Measurements from ENCODE around the gene SCN7A.
A peak's percentile ranks its signal among the peaks of the same experiment; 100 is the strongest.
"Not testable (repeated sequence)": the region's sequence is repeated elsewhere in the genome, so short reads cannot be mapped to it uniquely, and the experiment has no call there.

Gene SCN7A

DNA sequence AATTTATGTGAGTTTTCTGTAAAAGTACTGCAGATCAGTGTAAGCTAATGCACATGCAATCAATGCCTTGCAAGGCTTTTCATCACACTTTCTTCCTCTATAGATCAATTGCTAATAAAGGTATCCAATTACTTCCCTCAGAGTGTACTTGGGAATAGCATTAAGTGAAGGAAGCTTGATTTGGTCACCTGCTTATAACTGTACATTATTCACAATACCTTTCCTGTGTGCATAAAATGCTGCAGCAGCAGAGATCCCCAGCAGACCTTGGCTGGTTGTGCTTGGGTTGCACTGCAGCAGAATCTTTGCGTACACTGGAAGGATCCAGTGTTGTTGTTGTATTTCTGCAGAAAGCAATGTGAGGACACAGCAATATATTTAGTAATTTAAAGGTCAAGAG is 99.8 kb downstream of the SCN7A start:
- DNase-seq (ENCODE audit: low spot score), result no peak

DNA sequence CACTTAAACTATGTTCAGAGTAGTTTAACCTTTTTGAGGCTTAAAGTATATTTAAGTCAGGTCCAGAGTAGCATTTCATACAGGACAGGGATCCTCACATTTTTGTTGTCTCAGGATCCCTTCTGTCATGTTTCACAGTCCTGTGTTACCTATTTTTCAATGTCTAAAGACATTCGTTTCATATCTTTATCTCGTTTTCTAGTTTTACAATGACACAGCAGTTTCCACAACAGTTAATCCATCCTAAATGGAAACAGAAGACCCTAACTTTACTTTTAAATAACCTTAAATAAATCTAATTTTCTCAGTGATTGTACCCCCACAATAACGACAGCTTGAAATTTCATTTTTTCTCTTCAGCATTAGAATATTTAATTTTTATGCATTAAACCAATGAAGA is 101.0 kb downstream of the SCN7A start:
- DNase-seq (ENCODE audit: low spot score), result no peak

DNA sequence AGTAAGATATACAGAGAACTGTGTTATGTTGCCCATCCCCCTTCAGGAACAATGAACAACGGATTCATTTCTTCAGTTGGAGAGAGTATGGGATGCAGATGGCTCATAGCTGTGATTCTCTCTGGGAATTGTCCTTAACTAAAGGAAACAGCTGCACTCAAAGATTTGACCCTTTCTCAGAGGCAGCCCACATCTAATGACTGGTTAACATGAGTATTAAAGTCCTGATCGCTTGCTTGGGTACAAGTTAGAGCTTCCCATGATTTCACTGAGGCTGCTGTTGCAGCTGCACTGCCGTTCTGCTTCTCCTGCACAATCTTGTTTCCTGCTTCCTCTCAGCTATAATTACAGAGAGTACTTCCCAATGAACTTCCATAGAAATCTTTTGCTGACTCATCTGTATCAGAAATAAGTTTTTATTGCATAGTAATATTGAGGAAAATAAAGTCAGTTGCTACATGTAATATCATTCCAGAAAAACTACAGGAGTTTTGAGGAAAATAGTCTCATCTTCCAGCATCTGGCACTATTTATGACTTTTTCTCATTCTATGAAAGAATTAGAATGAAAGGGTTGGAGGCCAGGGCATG is 105.5 kb downstream of the SCN7A start:
- DNase-seq (ENCODE audit: low spot score), result no peak

DNA sequence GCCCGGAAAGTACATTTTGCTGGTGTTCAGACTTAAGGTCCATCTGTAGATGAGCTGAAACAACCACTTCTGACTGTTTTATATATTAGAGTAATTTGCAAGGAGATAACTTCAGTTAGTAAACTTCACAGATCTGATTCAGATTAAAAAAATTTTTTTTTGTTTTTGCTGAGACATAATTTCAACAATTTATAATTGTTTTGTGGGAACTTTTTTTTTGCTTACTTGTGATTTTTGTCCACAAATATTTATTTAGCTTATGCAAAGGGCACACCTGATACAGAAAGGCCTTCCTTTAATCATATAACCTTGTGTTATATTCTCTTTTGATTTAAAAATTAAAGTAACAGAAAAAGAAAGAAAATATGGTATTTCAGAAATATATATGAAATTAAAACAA is 108.7 kb downstream of the SCN7A start:
- no peak for DNase-seq (ENCODE audit: low spot score)

DNA sequence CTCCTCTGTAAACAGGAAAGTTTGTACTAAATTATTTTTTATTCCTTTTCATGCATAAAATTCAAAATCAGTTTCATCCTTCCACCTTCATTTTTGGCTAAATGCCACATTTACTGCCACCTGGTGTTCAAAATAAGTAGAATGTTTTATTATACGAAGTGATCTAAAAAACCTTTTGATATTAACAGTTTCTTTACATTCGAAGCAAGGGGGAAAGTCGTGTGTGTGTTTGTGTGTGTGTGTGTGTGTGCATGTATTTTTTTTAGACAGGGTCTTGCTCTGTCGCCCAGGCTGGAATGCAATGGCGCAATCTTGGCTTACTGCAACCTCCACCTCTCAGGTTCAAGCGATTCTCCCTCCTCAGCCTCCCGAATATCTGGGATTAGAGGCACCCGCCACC is 109.3 kb downstream of the SCN7A start:
- DNase-seq (ENCODE audit: low spot score), result peak; percentile 41

DNA sequence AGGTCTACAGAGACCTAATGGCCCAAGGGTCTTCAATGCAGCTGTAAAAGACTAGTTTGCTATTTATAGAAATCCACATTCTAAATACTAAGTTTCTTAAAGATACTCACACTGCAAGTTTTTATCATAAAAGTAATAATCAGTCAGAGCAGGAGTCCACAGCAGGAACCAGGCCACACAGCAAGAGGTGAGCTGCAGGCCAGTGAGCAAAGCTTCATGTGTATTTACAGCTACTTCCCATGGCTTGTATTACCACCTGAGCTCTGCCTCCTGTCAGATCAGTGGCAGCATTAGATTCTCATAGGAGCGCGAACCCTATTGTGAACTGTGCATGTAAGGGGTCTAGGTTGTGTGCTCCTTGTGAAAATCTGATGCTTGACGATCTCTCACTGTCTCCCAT is 111.6 kb downstream of the SCN7A start:
- no peak for DNase-seq (ENCODE audit: low spot score)

DNA sequence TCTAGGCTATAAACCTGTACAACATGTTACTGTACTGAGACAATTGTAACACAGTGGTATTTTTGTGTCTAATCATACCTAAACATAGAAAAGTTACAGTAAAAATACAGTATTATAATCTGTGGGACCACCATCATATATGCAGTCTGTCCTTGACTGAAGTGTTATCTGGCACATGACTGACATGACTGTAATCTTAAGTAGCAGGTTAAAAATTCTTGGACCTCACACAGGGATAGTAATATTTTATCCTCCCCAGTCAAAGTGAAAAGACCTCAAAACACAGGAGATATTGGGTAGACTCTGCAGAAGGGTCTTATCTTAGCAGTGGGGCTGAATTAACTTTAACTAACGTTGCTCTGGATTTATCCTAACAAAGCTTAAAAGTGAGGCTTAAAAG is 113.4 kb downstream of the SCN7A start:
- DNase-seq (ENCODE audit: low spot score), result no peak

DNA sequence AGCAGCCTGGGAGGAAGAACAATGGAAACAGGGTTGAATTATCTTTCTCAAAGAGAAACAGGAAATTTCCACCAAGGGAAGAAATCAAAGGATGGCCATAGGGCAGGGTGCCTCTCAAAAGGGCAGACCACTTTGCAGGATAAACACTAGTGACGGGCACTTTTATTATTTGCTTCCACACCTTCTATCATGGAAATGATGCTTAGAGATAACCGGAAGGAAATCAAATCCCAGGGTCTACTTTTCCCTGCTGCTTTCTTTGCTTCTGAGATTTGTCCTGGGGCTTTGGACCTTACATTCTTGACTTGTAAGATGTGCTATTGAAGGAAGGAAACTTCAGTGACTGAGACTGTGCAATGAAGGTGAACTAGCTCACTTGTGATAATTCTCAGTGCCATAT is 117.2 kb downstream of the SCN7A start:
- no peak for DNase-seq (ENCODE audit: low spot score)

DNA sequence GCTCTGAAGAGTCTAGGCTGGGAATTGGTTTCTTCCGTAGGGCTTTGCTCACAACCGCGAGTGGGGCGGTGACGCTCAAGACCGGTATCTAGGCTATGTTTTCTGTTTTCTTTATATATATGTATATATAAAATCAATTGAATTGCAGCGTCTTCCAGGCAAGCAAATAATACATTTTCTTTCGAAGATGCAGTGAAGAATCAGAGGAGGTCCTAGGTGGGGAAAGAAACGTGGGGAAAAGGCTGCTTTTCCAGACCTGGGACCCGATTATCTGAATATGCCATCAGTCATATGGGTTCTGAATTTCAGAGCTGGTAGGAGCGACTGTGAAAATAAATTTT is 117.6 kb downstream of the SCN7A start:
- DNase-seq (ENCODE audit: low spot score), result no peak

DNA sequence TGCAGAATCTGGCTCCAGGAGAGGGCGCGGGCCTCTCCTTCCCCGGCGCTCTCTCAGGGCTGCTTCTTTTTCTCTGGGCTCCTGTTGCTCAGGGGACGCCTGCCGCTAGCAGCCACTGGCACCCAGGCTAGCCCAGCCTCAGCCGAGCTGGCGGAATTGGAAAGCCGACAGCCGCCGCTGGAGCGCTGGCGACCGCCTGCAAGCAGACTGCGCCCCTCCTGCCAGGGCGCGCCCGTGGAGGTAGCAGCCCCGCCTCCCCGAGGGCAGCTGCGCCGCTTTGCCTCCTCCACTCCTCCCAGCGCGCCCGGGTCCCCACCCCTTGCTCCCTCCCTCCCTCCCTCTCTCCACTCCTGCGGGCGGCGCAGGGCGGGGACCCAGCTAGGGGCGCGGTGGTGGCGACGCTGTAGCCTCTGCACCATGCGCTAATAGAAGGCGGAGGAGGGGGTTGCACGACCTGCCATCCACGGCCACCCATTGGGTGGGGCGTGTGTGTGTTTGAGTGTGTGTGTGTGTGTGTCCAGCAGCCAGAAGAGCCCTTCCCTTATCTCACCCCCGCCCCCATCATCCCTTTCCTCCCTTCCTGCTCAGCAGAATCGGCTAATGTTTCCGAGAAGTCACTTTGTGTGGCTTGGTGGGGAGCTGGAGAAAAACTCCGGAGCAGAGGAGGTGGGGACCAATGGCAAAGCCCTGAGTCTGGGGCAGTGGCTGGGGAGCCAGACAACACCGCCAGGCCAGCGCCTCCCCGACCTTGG is 118.1 kb downstream of the SCN7A start, which contains the start of gene SCN9A:
Gene SCN9A, minus strand, starts transcription at position 209 of the 752 bp plus-strand sequence. CDS start 64,188 bp downstream, outside the sequence.
- peak; percentile 63 for DNase-seq (ENCODE audit: low spot score)

DNA sequence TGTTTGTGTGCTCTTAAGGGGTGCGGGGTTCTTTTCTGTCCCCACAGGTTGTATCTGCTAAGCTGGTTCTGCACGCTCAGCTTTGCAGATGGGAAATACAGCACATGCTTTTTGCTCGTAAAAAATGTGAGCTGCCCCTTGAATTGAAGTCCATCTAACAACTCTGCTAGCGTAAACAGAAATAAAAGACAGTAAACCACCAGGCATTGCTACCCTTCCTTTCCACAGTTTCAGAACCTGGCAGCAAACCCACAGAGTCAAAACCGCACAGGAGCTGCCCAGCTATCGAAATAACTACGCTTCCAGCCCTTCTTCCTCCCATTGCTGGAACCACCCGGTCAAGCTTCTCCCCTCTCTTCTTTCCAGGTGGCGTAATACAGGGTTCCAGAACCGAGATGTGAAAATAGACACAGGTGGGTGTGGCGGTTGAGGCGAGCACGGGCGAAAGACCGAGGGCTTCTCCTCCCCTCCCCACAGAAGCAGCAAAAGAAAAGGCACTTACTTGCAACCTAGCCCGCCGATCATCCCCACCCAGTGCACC is 118.8 kb downstream of the SCN7A start:
- no peak for DNase-seq (ENCODE audit: low spot score)

DNA sequence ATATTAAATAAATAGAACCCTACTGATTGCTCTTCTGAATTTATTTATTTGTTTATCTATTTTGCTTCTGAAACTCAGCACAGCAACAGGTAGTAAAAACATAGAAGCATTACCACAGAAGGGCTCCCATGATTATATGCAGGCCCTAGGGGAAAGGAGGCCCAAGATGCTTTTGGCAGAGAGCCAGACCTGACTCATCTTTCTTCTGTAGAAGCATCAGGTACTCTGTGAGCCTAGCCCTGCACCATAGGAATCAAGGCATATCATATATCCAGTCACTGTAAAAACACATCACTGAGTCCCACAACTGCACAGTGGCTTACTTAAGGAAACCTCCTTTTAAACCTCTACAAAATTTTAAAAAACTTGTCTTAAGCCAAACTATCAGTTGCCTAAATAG is 120.1 kb downstream of the SCN7A start:
- peak; percentile 29 for DNase-seq (ENCODE audit: low spot score)

DNA sequence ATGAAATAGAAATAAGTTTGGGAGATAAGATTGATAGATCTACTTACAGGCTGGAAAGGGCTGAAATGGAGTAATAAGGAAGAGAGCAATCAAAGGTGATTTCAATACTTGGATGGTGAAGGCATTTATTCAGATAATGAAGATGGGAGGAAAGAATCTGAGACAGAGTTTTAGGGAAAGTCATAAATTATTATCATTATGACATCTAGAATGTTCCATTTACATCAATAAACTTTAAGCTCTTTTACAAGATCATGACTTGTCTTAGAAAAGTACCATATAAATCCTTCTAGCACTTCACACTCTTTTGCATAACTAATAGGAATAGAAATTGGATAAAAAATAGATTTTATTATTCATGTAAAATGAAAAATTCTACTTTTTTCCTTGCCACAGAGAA is 120.5 kb downstream of the SCN7A start:
- no peak for DNase-seq (ENCODE audit: low spot score)

DNA sequence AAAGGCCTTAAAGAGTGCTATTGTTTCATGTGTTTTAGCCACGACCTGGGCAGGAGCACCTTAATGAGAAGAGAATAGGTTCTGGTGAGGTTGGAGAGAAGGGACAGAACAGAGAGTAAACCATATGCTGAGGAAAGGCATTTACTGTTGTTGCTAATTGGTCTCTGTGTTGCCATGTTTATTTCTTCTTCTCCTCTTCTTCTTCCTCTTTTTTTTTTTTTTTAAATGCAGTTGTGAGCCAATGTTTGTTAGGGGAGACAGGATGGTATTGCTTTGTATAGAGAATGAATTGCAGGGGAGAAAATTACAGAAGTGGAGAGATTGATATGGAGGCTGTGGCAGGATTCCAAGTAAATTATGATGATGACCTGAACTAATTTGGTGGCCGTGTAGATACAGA is 120.9 kb downstream of the SCN7A start:
- DNase-seq (ENCODE audit: low spot score), result no peak

DNA sequence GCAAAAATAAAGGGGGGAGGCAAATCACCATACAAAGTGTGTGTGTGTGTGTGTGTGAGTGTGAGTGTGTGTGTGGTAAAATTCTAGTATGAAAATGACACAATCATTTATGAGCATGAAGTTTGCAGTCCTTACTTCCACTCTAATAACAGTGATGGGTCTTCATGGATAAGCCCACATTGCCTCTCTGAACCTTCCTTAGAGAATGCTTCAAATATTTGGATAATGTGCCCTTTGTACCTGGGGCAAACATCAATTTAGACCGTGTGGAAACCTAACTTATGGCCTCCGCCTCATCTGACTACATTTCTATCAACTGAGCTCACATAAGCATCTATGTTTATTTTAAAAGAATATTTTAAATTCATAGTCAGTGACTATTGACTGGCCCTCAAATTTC is 122.0 kb downstream of the SCN7A start:
- no peak for DNase-seq (ENCODE audit: low spot score)

DNA sequence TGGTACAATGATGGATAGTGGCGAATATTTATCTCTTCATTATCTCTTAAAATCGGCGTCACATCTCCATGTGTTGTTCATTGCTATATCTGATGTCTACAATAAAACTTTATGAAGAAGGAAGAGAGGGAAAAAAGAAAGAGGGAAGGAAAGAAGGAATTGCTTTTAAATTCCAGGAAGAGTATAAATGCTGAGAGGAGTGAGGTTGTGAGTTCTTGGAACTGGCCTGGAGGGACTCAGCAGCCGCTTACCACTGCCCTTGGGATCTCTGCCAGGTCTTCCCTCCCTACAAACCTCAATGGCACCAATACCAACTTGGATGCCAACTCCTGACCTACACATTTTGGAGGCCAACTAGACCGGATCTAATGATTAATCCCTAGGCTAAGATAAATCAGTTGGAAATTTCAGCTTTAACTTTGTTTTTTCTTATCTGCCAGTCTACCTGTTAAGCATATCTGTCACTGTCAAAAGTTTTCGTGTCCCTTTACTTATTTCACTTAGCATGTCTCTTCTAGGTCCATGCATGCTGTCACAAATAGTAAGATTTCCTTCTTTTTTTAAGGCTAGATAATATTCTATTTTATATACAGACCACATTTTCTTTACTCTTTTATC is 128.1 kb downstream of the SCN7A start:
- DNase-seq (ENCODE audit: low spot score), result no peak

DNA sequence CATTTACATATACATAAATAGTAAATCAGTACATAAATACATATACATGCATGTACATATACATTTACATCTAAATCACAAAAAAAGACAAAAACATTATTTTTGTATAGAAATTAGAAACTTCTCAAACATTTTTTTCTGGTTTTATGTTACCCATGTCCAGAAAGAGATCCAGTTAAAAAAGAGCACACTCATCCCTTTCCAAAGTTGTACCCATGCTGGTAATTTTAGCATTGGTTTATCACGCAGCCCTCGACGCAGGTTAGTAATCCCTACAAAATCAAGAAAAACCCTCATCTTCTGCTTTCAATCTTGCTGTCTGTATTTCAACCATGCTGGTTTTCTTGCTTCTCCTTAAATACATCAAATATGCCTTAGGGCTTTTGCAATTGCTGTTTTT is 128.8 kb downstream of the SCN7A start:
- no peak for DNase-seq (ENCODE audit: low spot score)

DNA sequence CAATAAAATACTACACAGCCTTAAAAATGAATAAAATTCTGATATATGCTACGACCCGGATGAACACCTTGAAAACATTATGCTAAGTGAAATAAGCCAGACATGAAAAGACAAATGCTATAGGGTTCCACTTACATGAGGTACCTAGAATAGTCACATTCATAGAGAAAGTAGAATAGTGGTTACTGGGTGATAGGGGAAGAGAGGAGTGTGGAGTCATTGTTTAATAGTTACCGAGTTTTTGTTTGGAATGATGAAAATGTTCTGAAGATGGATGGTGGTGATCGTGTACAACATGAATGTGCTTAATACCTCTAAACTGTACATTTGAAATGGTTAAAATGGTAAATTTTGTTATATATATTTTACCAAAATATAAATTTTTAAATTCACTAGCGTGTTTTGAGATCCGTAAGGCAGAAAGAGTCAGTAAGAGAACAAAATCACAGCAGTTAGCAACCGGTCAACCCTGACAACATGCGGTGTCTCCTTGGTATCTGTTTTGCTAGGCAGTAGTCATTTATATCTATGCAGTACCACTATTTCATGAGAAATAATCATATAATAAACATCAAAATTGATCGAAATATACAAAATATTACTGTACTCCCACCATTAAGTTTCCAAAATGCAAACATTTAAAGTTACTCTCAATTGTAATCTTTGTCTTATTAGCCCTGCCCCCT is 129.4 kb downstream of the SCN7A start:
- DNase-seq (ENCODE audit: low spot score), result no peak

DNA sequence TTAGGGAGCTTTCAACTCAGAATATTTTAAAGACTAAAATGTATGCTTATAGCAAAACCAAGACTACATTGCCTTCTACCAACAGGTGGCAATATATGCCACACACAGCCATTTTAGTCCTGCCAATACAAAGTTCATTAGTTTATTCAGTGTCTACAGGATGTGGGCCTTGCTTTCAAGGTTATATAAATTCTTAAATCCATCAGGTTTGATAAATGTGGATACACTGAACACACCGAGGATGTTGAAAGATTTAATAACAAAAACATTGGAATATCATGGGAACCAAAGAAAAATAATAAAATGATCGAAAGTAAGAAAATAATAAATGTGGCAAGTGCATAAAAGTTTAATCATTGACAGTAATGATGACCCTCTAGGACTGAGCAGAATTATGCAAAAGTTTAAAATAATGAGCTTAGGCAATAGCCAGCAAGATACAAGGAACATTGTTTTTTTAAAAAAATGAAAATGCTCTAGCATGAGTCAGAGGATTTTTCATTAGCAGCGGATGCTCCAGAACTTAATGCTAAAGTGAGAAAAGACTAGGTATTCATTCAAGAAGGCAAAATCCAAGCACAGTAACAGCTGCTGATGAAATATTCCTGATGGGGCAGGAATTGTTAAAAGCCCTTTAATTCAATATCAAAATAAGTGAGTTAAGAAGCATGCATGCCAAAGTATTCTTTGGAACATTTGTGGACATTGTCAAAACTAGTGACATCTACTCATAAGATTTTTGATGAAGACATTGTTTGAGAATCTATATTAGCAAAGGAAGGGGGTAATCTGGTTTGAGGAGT is 132.5 kb downstream of the SCN7A start:
- peak; percentile 4 for DNase-seq (ENCODE audit: low spot score)

DNA sequence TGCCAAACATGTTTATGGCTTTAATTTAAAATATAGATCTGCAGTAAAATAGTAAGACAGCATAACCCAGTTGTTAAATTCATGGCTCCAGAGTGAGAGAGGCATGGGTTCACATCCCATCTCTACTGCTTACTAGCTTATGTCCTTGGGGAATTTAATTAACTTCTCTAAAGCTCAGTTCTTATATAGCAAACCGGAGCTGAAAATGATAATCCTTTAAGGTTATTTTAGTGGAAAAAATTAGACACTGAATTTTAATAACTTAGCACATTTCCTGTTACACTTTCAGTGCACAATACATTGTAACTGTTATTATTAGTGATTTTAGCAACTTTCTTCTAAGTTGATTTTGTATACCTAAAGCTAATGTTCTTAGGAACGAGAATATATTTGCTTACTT is 133.1 kb downstream of the SCN7A start:
- no peak for DNase-seq (ENCODE audit: low spot score)

DNA sequence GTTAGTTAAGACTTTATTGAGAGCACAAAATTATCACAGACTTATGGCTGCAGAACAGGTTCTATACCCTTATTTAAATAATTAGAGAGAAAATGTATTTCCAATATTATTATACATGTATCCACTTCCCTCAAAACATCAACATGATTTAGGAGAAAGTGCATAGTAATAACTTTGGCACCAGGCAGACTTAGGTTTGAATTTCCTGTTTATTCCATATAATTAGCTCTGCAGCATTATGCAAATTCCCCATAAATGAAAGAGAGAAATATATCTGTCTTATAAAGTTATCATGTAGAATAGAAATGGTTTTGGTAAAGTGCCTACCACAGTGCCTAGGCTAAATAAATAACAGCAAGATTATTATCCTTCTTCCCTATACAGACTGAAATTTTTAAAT is 133.6 kb downstream of the SCN7A start:
- no peak for DNase-seq (ENCODE audit: low spot score)

DNA sequence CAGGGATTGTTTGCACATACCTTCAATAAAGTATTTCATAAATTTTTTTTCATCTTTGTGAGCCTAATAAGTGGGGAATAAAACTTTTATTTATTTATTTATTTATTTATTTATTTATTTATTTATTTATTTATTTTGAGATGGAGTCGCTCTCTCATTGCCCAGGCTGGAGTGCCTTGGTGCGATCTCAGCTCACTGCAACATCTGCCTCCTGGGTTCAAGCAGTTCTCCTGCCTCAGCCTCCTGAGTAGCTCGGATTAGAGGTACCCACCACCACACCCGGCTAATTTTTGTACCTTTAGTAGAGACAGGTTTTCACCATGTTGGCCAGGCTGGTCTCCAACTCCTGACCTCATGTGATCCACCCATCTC is 136.1 kb downstream of the SCN7A start:
- not testable (repeated sequence) for DNase-seq (ENCODE audit: low spot score)
